Mucosa of descending colon (tissue), 3 donors: ENCODE measurements around the gene IL17C. TPM values are rescaled to one million over a fixed set of nuclear protein-coding genes. Genes with fewer than 3 reads are reported as not detected.

Experiments
- ATAC-seq: fragments of 200-7000 bp; cut with Tn5 transposase; one replicate; pipeline ENCODE4 v1.9.1; 2020; ENCODE audit warnings: mild to moderate bottlenecking, moderate library complexity
- DNase-seq, 3 donors: peaks; one replicate each; pipeline ENCODE4 v3.0.0-alpha.2; 2020
- H3K36me3 ChIP-seq: fragments of 200-600 bp; one replicate; pipeline ENCODE4 v1.8.0; 2021; ENCODE audit warnings: low read depth, mild to moderate bottlenecking
- H3K4me1 ChIP-seq: fragments of 200-600 bp; one replicate; pipeline ENCODE4 v1.8.0; 2021; ENCODE audit warnings: low read depth, mild to moderate bottlenecking
- H3K4me3 ChIP-seq: fragments of 200-600 bp; one replicate; pipeline ENCODE4 v1.8.0; 2021; ENCODE audit warnings: mild to moderate bottlenecking
- H3K9me3 ChIP-seq: fragments of 200-600 bp; one replicate; pipeline ENCODE4 v1.8.0; 2021; ENCODE audit warnings: mild to moderate bottlenecking
- intact Hi-C, 2 donors: fragments of 100-400 bp; cut with DNase I in 1 of 2; cut with micrococcal nuclease in 1 of 2; formaldehyde crosslinking; loops; one replicate each; pipeline versions ENCODE4 v1.11.0 to v1.11.1; 2022; cut with DNase I, micrococcal nuclease
- total RNA-seq, 3 donors: library from RNA; stranded (reverse); fragmentation: NEBNext Ultra II Directional in 2 of 3; extraction: Animal tissue kit (Norgen Biotek cat#: 25700) in 2 of 3; gene quantifications; one replicate each; pipeline versions ENCODE4 v1.2.1 to v1.2.4, GENCODE V29; 2021 to 2023
- TF ChIP-seq, protein P1 (sequence below): fragments of 200-600 bp; IDR thresholded peaks from one replicate; pipeline ENCODE4 v1.8.0; 2022; ENCODE audit warnings: antibody characterized with exemption, mild to moderate bottlenecking
- donor health status: DM: no; HTN: no; CAD: no; lungs with moderate emphysema.
- donor health status: DM: no; HTN: no; CAD: no.
- donor health status: DM: no; HTN: yes; CAD: no.

IL17C gene
- total RNA-seq, 3 donors from 2014 or later: not detected

DNA sequence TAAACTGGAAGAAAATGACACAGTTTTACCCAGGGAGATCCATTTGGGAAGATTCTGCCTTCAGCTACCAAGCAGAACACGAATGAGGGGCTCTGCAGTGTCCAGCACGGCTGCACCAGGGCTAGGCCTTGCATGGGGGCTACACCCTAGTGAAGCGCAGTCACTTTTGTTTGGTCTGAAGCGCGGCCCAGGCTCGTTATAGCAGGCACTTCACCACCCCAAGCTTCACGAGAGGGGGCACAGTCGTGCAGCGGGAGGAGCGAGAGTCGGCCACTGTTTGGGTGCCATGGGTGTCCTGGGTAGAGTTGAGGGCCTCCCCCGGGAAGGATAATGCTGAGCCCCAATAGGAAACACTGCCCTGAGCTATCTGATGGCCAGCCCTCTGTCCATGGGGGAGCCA is 21.6 kb upstream of the IL17C start:
- TF ChIP-seq, protein P1, sequence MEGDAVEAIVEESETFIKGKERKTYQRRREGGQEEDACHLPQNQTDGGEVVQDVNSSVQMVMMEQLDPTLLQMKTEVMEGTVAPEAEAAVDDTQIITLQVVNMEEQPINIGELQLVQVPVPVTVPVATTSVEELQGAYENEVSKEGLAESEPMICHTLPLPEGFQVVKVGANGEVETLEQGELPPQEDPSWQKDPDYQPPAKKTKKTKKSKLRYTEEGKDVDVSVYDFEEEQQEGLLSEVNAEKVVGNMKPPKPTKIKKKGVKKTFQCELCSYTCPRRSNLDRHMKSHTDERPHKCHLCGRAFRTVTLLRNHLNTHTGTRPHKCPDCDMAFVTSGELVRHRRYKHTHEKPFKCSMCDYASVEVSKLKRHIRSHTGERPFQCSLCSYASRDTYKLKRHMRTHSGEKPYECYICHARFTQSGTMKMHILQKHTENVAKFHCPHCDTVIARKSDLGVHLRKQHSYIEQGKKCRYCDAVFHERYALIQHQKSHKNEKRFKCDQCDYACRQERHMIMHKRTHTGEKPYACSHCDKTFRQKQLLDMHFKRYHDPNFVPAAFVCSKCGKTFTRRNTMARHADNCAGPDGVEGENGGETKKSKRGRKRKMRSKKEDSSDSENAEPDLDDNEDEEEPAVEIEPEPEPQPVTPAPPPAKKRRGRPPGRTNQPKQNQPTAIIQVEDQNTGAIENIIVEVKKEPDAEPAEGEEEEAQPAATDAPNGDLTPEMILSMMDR: no peak
- Histone ChIP-seq H3K9me3 (no peaks in the 10 kb centered on the region), H3K4me3 (no peak overlapping the region), H3K4me1 (peaks cover 31% of the 10 kb centered on the region), H3K36me3 (no peaks in the 10 kb centered on the region)
- DNase-seq (no peak), ATAC-seq (no peak)
- intact Hi-C loops: no loop called here

DNA sequence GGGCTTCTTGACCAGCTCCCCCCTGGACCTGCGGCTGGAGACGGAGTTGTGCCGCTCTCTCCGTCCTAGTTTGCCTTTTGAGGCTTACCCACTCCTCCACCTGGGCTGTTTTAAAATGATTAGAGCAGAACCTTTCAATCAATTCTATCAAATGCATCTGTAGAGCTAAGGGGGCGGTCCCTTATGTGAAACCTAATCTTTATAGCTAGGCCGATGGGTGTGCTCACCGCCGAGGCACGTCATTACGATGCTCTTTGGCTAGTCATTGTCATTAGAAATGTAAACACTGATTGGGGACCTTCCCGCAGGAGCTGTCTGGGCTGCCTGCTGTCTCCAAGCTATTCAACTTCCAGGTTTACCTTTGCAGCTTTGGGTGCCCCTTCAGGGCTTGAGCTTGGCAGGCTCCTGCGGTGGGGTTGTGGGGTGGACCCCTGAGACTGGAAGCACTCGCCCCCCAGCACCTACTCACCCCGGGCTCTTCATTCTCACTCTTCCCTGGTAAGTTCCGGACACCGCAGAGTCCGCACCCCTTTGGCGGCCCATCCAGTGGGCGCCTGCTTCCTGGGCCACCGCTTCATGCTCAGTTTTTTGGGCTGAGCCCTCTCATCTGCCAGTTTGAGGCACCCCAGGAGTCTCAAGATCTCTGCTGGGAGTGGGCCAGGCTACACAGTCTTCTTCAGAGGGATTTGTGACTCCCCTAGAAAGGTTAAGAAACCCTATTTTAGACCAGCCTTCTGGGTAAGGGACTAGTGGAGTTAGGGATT is 20.9 kb upstream of the IL17C start:
- H3K4me3 ChIP-seq: no peak overlapping the region
- peaks cover 31% of the 10 kb centered on the region for H3K4me1 ChIP-seq
- TF ChIP-seq, protein P1: no peak
- no peaks in the 10 kb centered on the region for H3K9me3 ChIP-seq
- intact Hi-C loops: no loop called here
- H3K36me3 ChIP-seq: peaks cover 2% of the 10 kb centered on the region
- DNase-seq (peak in 2 of 3 donors; percentile 62 to 72), ATAC-seq (peak; percentile 81)

DNA sequence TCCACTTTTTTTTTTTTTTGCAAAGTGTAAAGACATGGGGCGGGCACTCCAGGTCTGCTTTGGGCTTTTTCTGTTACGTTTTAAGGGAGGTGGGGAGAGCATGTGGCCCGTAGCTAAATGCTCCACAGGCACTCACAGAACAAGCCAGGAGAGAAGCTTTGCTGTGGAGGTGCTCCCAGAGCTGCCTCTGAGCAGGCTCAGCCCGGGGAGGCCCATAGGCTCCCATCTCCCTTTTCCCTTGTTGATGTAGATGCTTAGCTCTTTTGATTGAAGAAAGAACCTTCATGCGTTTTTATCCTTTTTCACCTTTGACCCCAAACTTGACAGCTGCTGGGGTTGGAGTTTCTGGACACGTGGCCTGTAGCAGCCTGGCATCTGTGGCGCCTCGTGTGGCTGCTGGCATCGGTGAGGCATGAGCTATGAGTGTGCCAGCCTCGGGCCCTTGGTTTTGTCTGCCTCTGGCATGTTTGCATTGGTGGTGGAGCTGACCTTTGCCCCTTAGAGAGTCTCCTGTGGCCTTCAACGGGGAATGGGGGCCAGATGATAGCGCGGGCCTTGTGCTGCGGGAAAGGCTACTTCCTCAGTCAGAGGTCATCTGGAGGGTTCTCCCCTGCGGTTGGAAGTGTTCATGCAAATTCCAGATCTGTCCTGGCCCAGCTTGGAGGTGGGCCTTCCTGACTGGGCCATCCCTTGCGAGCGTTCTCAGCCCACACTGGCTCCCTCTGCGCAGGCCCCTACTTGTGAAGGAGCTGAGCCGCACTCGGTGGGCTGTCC is 20.0 kb upstream of the IL17C start:
- Histone ChIP-seq H3K4me1 (peaks cover 31% of the 10 kb centered on the region), H3K4me3 (no peak overlapping the region), H3K36me3 (peaks cover 7% of the 10 kb centered on the region), H3K9me3 (no peaks in the 10 kb centered on the region)
- ATAC-seq: peak; percentile 12
- DNase-seq: peak in 2 of 3 donors; percentile 36 to 54
- intact Hi-C loops: no loop called here
- TF ChIP-seq, protein P1: no peak

DNA sequence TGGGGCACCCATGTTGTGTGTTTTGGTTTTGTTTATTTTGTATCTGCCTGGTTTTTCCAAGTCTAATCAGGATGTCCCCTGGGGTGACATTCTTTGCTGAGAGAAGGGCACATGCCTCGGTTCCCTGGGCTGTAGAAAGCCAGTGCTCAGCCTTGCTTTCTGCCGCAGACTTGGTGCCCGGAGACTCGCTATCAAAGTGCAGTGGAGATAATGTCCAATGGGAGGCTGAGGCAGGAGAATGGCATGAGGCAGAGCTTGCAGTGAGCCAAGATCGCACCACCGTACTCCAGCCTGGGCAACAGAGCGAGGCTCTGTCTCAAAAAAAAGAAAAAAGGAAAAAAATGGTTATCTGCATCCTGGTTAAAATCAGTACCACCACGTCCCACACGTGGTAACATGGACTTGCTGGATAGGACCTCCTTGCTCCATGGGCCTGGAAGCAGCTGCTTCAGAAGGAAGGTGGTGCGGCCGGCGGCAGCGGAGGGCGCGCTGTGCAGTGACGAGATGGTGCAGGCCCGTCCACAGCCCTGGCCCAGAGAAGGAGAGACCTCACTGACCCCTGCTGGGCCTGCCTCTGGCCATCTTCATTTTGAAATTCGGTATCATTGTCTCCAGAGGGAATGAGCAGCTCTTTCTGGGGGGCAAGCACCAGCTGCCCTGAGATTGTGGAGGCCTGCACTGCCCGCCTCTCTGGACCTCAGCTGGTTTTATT is 19.3 kb upstream of the IL17C start:
- H3K36me3 ChIP-seq: peaks cover 8% of the 10 kb centered on the region
- intact Hi-C loops: no loop called here
- ATAC-seq: no peak

More for the DNA sequence above, 19.3 kb upstream of the IL17C start:
- TF ChIP-seq, protein P1: no peak
- H3K4me3 ChIP-seq: no peak overlapping the region
- H3K4me1 ChIP-seq: peaks cover 31% of the 10 kb centered on the region
- DNase-seq: no peak
- H3K9me3 ChIP-seq: no peaks in the 10 kb centered on the region
